ENCODE data around the gene HBE1.

- TF ChIP-seq, protein P1, sequence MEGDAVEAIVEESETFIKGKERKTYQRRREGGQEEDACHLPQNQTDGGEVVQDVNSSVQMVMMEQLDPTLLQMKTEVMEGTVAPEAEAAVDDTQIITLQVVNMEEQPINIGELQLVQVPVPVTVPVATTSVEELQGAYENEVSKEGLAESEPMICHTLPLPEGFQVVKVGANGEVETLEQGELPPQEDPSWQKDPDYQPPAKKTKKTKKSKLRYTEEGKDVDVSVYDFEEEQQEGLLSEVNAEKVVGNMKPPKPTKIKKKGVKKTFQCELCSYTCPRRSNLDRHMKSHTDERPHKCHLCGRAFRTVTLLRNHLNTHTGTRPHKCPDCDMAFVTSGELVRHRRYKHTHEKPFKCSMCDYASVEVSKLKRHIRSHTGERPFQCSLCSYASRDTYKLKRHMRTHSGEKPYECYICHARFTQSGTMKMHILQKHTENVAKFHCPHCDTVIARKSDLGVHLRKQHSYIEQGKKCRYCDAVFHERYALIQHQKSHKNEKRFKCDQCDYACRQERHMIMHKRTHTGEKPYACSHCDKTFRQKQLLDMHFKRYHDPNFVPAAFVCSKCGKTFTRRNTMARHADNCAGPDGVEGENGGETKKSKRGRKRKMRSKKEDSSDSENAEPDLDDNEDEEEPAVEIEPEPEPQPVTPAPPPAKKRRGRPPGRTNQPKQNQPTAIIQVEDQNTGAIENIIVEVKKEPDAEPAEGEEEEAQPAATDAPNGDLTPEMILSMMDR (IDR thresholded peaks at IDR 0.05), result no peak
- TF ChIP-seq POLR2A (IDR thresholded peaks at IDR 0.05), result no peak
These were observed 32.3 kb downstream of the HBE1 start for GRCh38 chr11:5237420-5237819.
